ENCODE data around the gene CWC25. TPM values are rescaled to one million over a fixed set of nuclear protein-coding genes. Genes with fewer than 3 reads are reported as not detected.

Gene CWC25
- total and polyA plus RNA-seq, 2 of the 13 experiments (the other 11 are each of a cell fraction or from before 2014, with no cell fraction given): 15.6 to 22.7 TPM

DNA sequence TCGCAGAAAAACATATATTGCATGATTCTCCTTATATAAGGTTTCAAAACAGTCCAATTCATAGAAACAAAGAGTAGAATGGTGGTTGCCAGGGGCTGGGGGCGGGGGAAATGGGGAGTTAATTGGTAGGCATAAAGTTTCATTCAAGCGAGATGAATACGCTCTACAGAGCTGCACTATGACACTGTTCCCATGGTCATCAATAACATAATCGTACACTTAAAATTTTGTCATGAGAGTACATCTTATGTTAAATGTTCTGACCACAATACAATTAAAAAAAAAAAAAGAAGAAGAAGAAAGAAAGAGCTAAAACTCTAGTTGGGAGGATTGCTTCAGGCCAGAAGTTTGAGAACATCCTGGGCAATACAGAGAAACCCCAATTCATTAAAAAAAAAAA, 30.9 kb downstream of the CWC25 start:
- Histone ChIP-seq H3K27ac (ENCODE audit: extremely low read length, insufficient read depth, low read length) (no peak overlapping the region), H3K9me3 (ENCODE audit: low read length) (no peaks in the 10 kb centered on the region), H3K27me3 (ENCODE audit: control insufficient read depth in 1 of 2, insufficient read depth in 2 of 2, low read length in 2 of 2) (no peaks in the 10 kb centered on the region), H4K20me1 (ENCODE audit: insufficient read depth, low read length) (peaks cover 22% of the 10 kb centered on the region; the same call in 1 of the 2 replicates), H3K4me2 (ENCODE audit: low read depth, low read length) (no peak overlapping the region), H3K9ac (ENCODE audit: insufficient read depth, low read depth, low read length) (no peak overlapping the region), H2AFZ (ENCODE audit: low read length) (no peak overlapping the region), H3K79me2 (ENCODE audit: insufficient read depth, low read length) (peaks cover 60% of the 10 kb centered on the region), H3K4me1 (ENCODE audit: insufficient read depth, low read length) (peaks cover 34% of the 10 kb centered on the region), H3K36me3 (replicated peaks in 1 of 2; ENCODE audit: control insufficient read depth in 1 of 2, insufficient read depth in 2 of 2, low read length in 2 of 2) (peaks cover 0 to 6% of the 10 kb centered on the region in 2 experiments; a peak in 4 of 5 replicates), H3K4me3 (replicated peaks in 1 of 3; ENCODE audit: insufficient read depth in 1 of 3, low read depth in 2 of 3, low read length in 3 of 3) (no peak overlapping the region)
- TF ChIP-seq DNMT3B (CRISPR knock-in tag; conservative IDR thresholded peaks at IDR 0.05) (no peak), ZNF614 (CRISPR knock-in tag; IDR thresholded peaks at IDR 0.05; ENCODE audit: borderline replicate concordance) (no peak), ZNF552 (CRISPR knock-in tag; IDR thresholded peaks at IDR 0.05; ENCODE audit: borderline replicate concordance) (no peak), ZSCAN9 (CRISPR knock-in tag; IDR thresholded peaks at IDR 0.05; ENCODE audit: borderline replicate concordance) (no peak)
- TF ChIP-seq, protein P1, sequence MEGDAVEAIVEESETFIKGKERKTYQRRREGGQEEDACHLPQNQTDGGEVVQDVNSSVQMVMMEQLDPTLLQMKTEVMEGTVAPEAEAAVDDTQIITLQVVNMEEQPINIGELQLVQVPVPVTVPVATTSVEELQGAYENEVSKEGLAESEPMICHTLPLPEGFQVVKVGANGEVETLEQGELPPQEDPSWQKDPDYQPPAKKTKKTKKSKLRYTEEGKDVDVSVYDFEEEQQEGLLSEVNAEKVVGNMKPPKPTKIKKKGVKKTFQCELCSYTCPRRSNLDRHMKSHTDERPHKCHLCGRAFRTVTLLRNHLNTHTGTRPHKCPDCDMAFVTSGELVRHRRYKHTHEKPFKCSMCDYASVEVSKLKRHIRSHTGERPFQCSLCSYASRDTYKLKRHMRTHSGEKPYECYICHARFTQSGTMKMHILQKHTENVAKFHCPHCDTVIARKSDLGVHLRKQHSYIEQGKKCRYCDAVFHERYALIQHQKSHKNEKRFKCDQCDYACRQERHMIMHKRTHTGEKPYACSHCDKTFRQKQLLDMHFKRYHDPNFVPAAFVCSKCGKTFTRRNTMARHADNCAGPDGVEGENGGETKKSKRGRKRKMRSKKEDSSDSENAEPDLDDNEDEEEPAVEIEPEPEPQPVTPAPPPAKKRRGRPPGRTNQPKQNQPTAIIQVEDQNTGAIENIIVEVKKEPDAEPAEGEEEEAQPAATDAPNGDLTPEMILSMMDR (CRISPR knock-in tag; IDR thresholded peaks at IDR 0.05): no peak
- TF ChIP-seq, protein P2, sequence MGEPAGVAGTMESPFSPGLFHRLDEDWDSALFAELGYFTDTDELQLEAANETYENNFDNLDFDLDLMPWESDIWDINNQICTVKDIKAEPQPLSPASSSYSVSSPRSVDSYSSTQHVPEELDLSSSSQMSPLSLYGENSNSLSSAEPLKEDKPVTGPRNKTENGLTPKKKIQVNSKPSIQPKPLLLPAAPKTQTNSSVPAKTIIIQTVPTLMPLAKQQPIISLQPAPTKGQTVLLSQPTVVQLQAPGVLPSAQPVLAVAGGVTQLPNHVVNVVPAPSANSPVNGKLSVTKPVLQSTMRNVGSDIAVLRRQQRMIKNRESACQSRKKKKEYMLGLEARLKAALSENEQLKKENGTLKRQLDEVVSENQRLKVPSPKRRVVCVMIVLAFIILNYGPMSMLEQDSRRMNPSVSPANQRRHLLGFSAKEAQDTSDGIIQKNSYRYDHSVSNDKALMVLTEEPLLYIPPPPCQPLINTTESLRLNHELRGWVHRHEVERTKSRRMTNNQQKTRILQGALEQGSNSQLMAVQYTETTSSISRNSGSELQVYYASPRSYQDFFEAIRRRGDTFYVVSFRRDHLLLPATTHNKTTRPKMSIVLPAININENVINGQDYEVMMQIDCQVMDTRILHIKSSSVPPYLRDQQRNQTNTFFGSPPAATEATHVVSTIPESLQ (CRISPR knock-in tag; conservative IDR thresholded peaks at IDR 0.05): no peak
- WGBS (ENCODE audit: low lambda C conversion rate): 97% methylated on average over 5 of the region's 5 CpGs
- intact Hi-C loops (cut with micrococcal nuclease; ENCODE audit: unreplicated experiment) (no loop called here), in situ Hi-C loops (cut with HindIII; ENCODE audit: extremely low pct_ligation_motif_present, low pct_unique_long_range_greater_than_20kb) (no loop called here)
- CTCF ChIA-PET (ENCODE audit: low intra/inter-chr PET ratio, low total read pairs): no interaction called here
- BruUV-seq (replicated peaks): no TSS peak
- no peak for FAIRE-seq
- ATAC-seq: no peak
- no peak for DNase-seq (ENCODE audit: low spot score)
- POLR2A ChIA-PET: interaction anchor here (1.3 kb wide), 2 partner anchors 51 to 60 kb away, joined by 3 to 4 read pairs; partner anchors contain the start of gene RPL23

All from HepG2 (cell line).